ENCODE measurements around the gene NAALADL2. TPM values are rescaled to one million over a fixed set of nuclear protein-coding genes. Genes with fewer than 3 reads are reported as not detected.

Gene NAALADL2
- total and polyA plus RNA-seq, 9 of the 15 experiments (the other 6 are each of a cell fraction or from before 2014, with no cell fraction given): 0.29 to 1.1 (median 0.79) TPM; not detected in 1

DNA sequence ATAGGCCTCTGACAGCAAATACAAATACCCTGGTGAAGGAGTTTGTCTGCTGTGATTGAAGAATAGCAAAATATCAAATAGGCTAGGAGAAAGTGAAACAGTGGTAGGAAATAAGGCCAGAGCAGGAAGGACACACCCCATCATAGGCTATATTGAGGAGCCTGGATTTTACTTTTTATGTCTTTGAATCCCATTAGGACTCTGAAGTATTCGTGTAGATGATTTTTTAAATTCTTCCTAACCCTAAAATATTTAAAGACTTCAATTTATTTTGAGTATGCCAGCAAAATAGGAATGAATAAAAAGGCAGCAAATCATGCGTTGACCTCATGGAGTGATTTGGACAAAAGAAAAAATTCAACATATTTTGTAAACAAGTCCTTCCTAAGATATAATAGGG is 562.8 kb downstream of the NAALADL2 start:
- no peak overlapping the region for H3K27ac ChIP-seq (ENCODE audit: extremely low read depth, low read depth, low read length)
- DNase-seq (ENCODE audit: extremely low read depth in 1 of 4, low spot score in 3 of 4): no peak
- no peak for FAIRE-seq
- H3K9me3 ChIP-seq (replicated peaks; ENCODE audit: control insufficient read depth, insufficient read depth, low read depth, low read length): 0 out of 2 replicates have a peak, but pooled peaks cover 1% of the 10 kb centered on the region
- H3K36me3 ChIP-seq (ENCODE audit: control insufficient read depth, insufficient read depth, low read length): no peaks in the 10 kb centered on the region
- no peak overlapping the region for H3K4me2 ChIP-seq (ENCODE audit: insufficient read depth, low read length)
- CTCF ChIA-PET (ENCODE audit: low intra/inter-chr PET ratio): interaction anchor here (0.7 kb wide), 1 partner anchor 646 kb away, joined by 3 read pairs; no protein-coding TSS in a partner anchor
- POLR2A ChIA-PET: no interaction called here
- no TSS peak for BruUV-seq (replicated peaks)
- H3K79me2 ChIP-seq (ENCODE audit: control insufficient read depth, insufficient read depth, low read length): no peaks in the 10 kb centered on the region
- TF ChIP-seq TFAP4 (CRISPR knock-in tag; IDR thresholded peaks at IDR 0.05; ENCODE audit: borderline replicate concordance): no peak
- TF ChIP-seq NR0B1 (IDR thresholded peaks at IDR 0.05; ENCODE audit: partially characterized antibody): no peak
- TF ChIP-seq ZNF512 (tag; IDR thresholded peaks at IDR 0.05): no peak
- TF ChIP-seq CBFA2T3 (IDR thresholded peaks at IDR 0.05): no peak
- no peak for TF ChIP-seq ZNF253 (CRISPR knock-in tag; conservative IDR thresholded peaks at IDR 0.05)
- TF ChIP-seq, protein P1, sequence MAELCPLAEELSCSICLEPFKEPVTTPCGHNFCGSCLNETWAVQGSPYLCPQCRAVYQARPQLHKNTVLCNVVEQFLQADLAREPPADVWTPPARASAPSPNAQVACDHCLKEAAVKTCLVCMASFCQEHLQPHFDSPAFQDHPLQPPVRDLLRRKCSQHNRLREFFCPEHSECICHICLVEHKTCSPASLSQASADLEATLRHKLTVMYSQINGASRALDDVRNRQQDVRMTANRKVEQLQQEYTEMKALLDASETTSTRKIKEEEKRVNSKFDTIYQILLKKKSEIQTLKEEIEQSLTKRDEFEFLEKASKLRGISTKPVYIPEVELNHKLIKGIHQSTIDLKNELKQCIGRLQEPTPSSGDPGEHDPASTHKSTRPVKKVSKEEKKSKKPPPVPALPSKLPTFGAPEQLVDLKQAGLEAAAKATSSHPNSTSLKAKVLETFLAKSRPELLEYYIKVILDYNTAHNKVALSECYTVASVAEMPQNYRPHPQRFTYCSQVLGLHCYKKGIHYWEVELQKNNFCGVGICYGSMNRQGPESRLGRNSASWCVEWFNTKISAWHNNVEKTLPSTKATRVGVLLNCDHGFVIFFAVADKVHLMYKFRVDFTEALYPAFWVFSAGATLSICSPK (IDR thresholded peaks at IDR 0.05; ENCODE audit: borderline replicate concordance): no peak
- TF ChIP-seq KLF13 (tag; IDR thresholded peaks at IDR 0.05; ENCODE audit: borderline replicate concordance, low read depth): no peak
- no peak for TF ChIP-seq GABPB2 (CRISPR knock-in tag; conservative IDR thresholded peaks at IDR 0.05)
- no peak for TF ChIP-seq NBN (IDR thresholded peaks at IDR 0.05; ENCODE audit: low read depth)
- no peak for TF ChIP-seq JUNB (CRISPR knock-in tag; conservative IDR thresholded peaks at IDR 0.05)
- no peak for TF ChIP-seq POLR3G (IDR thresholded peaks at IDR 0.05; ENCODE audit: extremely low read depth, insufficient read length, insufficient replicate concordance)
- TF ChIP-seq SPI1 (IDR thresholded peaks at IDR 0.05; ENCODE audit: borderline replicate concordance, low read depth, low read length): no peak
- TF ChIP-seq SMARCC2 (IDR thresholded peaks at IDR 0.05; ENCODE audit: low read depth): no peak
- TF ChIP-seq ZEB2 (IDR thresholded peaks at IDR 0.05): no peak
- no peak for TF ChIP-seq ZNF124 (CRISPR knock-in tag; IDR thresholded peaks at IDR 0.05)
- TF ChIP-seq, protein P2, sequence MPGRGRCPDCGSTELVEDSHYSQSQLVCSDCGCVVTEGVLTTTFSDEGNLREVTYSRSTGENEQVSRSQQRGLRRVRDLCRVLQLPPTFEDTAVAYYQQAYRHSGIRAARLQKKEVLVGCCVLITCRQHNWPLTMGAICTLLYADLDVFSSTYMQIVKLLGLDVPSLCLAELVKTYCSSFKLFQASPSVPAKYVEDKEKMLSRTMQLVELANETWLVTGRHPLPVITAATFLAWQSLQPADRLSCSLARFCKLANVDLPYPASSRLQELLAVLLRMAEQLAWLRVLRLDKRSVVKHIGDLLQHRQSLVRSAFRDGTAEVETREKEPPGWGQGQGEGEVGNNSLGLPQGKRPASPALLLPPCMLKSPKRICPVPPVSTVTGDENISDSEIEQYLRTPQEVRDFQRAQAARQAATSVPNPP (IDR thresholded peaks at IDR 0.05; ENCODE audit: borderline replicate concordance, insufficient read depth, insufficient read length): no peak
- TF ChIP-seq HSF4 (CRISPR knock-in tag; IDR thresholded peaks at IDR 0.05; ENCODE audit: borderline replicate concordance): no peak
- no peak overlapping the region for H3K4me3 ChIP-seq
- 0% methylated on average over 2 of the region's 2 CpGs for WGBS (ENCODE audit: insufficient coverage, low coverage, missing lambda C conversion rate)
- in situ Hi-C loops (cut with MboI) (no loop called here), intact Hi-C loops (cut with micrococcal nuclease) (no loop called here)
- H3K4me1 ChIP-seq (replicated peaks in 1 of 2; ENCODE audit: control insufficient read depth in 2 of 2, insufficient read depth in 2 of 2, low read length in 2 of 2): no peaks in the 10 kb centered on the region
- no peak overlapping the region for H3K9ac ChIP-seq (ENCODE audit: insufficient read depth in 1 of 2, low read depth in 2 of 2, low read length in 2 of 2)
- no peaks in the 10 kb centered on the region for H3K27me3 ChIP-seq (ENCODE audit: control insufficient read depth in 2 of 2, insufficient read depth in 2 of 2, low read length in 2 of 2)
- no peaks in the 10 kb centered on the region for H3K9me1 ChIP-seq (ENCODE audit: control insufficient read depth, insufficient read depth, low read length)
- ATAC-seq: no peak
- H4K20me1 ChIP-seq (replicated peaks; ENCODE audit: control insufficient read depth, insufficient read depth, low read length): no peaks in the 10 kb centered on the region
- no peak overlapping the region for H2AFZ ChIP-seq (ENCODE audit: low read depth, low read length)
